Activated CD4-positive, alpha-beta T cell treated with anti-CD3 and anti-CD28 coated beads, Interleukin-2, Interleukin-6, amounts not matched to agents 100 ng/mL and 50 ng/mL, durations not matched to agents 16 hours and 8 hours (primary cell): ENCODE results near the gene FXN.
A peak's percentile ranks its signal among the peaks of the same experiment; 100 is the strongest.
"Not testable (repeated sequence)": the region's sequence is repeated elsewhere in the genome, so short reads cannot be mapped to it uniquely, and the experiment has no call there.

Experiments
- DNase-seq: peaks from one replicate; pipeline ENCODE4 v3.0.0-alpha.2; 2020

FXN gene

DNA sequence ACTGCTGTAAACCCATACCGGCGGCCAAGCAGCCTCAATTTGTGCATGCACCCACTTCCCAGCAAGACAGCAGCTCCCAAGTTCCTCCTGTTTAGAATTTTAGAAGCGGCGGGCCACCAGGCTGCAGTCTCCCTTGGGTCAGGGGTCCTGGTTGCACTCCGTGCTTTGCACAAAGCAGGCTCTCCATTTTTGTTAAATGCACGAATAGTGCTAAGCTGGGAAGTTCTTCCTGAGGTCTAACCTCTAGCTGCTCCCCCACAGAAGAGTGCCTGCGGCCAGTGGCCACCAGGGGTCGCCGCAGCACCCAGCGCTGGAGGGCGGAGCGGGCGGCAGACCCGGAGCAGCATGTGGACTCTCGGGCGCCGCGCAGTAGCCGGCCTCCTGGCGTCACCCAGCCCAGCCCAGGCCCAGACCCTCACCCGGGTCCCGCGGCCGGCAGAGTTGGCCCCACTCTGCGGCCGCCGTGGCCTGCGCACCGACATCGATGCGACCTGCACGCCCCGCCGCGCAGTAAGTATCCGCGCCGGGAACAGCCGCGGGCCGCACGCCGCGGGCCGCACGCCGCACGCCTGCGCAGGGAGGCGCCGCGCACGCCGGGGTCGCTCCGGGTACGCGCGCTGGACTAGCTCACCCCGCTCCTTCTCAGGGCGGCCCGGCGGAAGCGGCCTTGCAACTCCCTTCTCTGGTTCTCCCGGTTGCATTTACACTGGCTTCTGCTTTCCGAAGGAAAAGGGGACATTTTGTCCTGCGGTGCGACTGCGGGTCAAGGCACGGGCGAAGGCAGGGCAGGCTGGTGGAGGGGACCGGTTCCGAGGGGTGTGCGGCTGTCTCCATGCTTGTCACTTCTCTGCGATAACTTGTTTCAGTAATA is at the start of gene FXN:
Gene FXN (plus strand): TSS at position 315 of the 871 bp plus-strand sequence. CDS start 31 bp downstream, at position 346.
- DNase-seq, result peak; percentile 93

DNA sequence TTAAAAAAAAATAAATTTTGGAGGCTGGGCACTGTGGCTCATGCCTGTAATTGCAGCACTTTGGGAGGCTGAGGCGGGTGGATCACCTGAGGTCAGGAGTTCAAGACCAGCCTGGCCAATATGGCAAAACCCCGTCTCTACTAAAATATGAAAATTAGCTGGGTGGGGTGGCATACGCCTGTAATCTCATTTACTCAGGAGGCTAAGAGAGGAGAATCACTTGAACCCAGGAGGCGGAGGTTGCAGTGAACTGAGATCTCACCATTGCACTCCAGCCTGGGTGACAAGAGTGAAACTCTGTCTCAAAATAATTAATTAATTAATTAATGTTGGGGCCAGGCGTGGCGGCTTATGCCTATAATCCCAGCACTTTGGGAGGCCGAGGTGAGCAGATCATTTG is 48.6 kb upstream of the FXN start:
- DNase-seq, result not testable (repeated sequence)

GRCh38 chr9:68991457-68991856 is 44.1 kb upstream of the FXN start:
- DNase-seq, result no peak

DNA sequence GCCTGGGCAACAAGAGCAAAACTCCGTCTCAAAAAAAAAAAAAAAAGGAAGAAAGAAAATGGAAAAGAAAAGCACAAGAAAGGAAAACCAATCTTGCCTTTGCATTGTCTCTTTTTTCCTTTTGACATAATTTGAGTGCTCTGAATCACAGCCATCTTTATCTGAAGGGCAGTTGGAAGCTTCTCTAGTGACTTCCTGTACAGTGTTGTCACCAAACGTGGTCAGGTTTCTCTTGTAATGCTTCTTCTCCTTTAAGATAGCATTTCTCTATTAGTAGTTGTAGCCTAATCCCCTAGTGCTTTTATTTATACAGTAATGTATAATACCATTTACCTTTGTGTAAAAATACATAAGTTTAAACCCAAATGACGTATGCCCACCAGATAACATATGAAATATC is 39.8 kb upstream of the FXN start:
- no peak for DNase-seq

DNA sequence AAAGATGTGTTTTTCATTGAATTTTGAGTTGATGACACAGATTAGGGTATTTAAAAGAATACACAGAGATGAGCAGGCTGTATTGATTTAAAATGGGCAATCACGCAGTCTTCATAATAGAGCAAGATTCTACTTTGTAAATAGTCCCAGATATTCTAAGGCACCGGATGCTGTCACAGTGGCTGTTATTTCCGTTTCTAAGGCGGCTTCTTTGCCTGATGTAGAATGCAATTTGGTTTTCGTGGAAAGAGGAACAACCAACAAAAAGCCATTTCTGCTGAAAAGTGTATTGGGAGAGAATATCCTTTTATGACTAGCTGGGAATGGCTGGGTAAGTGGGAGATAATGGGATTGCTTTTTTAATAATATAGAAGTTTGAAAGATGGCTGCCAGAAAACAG is 39.1 kb upstream of the FXN start:
- DNase-seq, result no peak

GRCh38 chr9:68997666-68998065 is 37.9 kb upstream of the FXN start:
- no peak for DNase-seq

DNA sequence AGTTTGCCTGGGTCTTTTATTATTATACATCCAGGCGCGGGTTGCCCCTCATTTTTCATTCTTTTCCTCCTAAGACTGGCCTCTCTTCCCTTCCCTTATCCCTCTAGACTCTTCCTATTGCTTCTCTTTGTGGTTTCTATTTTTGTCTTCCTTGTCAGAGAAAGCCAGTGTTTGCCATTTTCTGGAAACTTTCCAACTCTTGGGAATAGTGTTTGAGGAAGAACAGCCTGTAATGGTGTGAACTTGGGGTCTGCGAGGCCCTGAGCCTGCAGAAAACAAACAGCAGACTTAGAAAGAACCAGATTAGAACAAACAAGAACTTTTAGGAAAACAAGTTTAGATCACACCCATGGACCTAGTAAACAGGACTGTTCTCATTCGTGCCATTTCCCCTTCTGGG is 37.2 kb upstream of the FXN start:
- no peak for DNase-seq

DNA sequence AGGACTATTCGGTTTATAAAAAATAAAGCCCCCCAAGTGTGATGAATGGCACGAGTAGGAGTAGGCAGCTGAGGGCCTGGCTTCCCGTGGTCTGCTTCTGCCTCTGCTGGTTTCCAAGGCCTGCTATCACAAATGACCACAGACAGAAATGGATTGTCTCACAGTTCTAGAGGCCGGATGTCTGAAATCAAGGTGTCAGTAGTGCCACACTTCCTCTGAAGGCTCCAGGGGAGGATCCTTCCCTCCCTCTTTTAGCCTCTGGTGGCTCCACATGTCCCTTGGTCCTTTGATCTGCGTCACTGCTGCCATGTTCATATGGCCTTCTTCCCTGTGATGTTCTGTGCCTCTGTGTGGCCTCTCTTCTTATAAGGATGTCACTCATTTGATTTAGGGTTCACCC is 36.7 kb upstream of the FXN start:
- no peak for DNase-seq

DNA sequence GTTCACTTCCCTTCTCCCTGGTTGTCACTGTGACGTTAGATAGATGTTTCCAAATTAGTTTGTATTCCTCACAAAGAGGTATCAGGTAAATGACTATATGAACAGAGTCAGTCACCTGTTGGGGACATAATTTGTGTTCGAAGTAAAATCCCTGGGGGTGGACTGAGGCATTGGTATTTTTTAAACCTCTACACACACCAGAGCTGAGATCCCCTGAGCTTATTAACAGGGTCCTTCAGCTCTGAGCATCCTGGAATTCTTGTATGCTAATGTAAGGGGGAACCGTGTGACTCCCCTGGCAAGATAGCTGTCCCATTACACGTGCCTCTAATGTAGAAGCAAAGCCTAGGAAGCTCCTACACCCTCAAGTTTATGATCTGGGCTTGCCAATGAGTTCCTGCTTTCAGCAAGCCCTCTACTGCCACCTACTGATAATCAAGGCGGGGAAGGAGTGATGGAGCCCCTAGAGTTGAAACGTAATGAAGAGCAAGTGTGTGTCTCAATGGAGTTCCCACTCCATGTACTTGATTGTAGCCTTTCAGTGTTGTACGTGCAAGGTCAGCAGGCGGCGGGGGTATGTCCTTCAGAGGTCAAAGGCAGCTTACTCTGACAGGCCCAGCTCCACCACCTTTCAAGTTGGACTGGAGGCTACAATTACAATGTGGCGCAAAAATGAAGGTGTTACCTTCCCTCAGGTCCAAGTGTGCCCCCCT is 36.0 kb upstream of the FXN start:
- peak; percentile 88 for DNase-seq

- DNase-seq, result no peak
Measured at GRCh38 chr9:69001921-69002320, 33.6 kb upstream of the FXN start.

- no peak for DNase-seq
Measured at GRCh38 chr9:69003051-69003450, 32.5 kb upstream of the FXN start.

GRCh38 chr9:69004836-69005235 is 30.7 kb upstream of the FXN start:
- DNase-seq, result no peak

DNA sequence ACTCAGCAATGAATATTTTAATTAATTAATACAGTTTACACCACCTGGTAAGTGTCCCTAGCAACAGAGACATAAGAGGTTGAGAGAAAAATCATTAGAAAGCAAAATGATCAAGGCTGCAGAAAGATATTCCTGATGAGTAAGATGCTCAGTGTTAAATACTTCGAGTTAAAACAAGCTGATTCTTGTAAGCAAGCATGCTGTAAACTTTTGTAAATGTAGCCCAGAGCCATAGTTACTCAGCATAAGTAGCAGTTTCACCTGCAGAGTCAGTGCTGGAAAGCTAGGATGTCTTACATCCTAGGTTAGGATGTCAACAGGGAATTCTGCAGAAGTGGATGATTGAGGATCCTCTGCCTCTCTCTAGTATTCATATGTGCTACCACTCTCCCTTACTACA is 25.8 kb upstream of the FXN start:
- no peak for DNase-seq

DNA sequence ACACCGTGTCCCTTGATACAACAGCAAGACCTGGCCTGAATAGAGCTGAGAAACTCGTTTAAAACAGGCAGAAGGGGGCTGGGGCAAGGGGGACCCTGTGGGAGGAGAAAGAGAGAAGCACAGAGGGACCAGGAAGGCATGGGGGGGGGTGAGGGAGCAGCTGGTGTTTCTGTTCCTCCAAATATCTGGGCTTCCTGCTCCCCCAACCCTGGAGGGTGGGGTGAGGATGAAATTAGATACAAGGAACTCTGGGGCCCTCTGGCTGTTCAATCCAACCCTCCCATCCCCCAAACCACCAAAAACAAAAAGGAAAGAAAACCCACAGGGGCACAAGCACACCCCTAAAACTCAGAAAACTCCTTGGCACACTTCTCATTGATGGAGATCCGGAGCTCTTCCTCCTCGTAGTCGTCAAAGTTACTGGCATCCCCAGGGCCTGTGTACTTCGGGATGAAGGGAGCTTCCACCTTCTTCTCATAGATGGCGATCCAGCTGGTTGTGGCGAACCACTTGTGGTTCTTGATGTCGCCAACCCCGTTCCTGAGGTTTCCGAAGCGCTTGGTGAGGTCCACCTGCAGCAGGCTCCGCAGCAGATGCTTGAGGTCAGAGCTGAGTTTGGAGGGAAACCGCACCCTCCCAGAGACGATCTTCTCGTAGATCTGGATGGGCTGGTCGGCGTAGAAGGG is 22.7 kb upstream of the FXN start:
- DNase-seq, result peak; percentile 14

DNA sequence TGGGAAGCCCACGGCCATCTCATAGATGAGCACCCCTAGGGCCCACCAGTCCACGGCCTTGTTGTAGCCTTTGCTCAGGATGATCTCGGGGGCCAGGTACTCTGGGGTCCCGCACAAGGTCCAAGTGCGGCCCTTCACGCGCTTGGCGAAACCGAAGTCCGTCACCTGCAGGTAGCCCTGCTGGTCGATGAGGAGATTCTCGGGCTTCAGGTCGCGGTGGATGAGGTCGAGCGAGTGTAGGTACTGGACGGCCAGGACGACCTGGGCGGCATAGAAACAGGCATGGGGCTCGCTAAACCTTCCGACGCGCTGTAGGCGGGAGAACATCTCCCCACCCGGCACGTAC is 22.2 kb upstream of the FXN start:
- DNase-seq, result no peak

GRCh38 chr9:69014013-69014412 is 21.5 kb upstream of the FXN start, which contains the start of gene PRKACG:
TSS of gene PRKACG (minus strand) at chr9:69014113. CDS start at chr9:69014092, 21 bp downstream.
- DNase-seq, result no peak

GRCh38 chr9:69016191-69017096 is 19.1 kb upstream of the FXN start:
- DNase-seq, result no peak

- DNase-seq, result no peak
Measured at GRCh38 chr9:69018737-69019136, 16.8 kb upstream of the FXN start.

DNA sequence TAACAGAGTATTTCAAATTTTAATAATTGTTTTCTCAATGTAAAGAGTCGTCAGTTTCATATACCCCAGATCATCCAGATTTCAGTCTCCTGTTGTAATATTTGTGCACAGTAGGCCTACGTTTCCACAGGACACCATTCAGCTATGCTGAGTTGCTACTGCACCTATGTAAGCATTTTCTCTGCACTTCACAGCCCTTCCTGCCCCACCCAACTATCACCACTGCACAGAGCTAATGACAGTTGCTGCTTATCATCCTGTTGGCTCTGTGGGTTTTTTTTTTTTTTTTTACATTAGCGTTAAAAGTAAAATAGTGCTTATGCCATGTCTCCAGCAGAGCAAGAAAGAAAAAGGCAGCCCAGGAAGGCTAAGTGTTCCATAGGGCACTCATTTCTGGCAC is 15.7 kb upstream of the FXN start:
- DNase-seq, result peak; percentile 21

- DNase-seq, result no peak
Measured at GRCh38 chr9:69020301-69021145, 15.0 kb upstream of the FXN start.

GRCh38 chr9:69023650-69024049 is 11.9 kb upstream of the FXN start:
- DNase-seq, result no peak
